ENCODE results near the gene JPH3.
A peak's percentile ranks its signal among the peaks of the same experiment; 100 is the strongest.
"Not testable (repeated sequence)": the region's sequence is repeated elsewhere in the genome, so short reads cannot be mapped to it uniquely, and the experiment has no call there.

JPH3 gene

DNA sequence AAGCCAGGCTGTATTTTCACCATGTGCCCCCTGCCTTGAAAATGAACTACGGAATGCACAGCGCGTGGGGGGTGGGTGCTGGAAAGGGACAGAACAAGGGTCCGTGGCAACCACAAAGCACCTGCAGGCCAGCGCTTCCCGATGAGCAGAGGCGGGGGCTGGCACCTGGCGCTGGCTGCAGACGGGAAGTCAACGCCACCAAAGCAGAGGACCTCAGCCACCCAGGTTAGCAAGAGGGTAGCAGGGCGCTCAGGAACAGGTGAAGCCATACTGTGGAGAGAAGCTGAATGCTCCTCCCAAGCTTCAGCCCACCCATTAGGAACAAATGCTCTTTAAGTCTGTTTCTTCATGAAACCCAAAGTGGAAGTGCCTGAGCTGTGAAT lies 98.8 kb downstream of the JPH3 start:
- no peak for DNase-seq

DNA sequence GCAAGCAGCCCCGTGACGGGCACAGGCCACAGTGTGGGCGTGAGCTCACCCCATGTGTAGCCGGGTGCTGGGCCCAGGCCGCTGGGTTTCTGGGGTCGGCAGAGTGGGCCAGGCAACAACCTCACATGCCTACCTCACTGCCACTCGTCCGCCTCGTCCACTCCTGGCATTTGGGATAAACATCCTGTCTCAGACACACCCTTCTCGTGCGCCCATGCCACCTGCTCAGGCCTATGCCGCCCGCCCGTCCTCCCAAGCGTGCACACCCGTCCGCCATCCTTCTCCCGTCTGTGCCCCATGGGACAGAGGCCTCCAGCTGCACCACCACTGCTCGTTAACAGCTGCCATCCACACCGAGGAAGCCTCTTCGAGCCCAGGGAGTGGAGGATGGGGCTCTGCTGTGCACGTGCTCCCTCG lies 99.2 kb downstream of the JPH3 start:
- no peak for DNase-seq

GRCh38 chr16:87702325-87702811 lies 100.1 kb downstream of the JPH3 start:
- DNase-seq: peak; percentile 14

DNA sequence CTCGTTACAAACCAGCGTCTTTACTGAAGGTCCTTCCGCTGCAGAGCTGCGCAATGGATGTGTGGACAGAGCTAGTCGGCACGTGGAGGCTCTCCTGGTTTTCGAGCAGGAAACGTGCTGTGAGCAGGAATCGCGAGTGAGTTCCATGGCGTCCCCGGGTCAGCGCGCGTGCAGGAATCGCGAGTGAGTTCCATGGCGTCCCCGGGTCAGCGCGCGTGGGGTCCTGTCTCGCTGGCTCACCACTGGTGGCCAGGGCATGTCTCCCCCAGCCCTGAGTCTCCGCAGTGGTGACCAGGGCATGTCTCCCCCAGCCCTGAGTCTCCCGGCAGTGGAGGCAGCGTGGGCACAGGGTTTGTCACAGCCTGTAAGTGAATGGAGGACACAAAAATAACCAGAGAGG lies 100.8 kb downstream of the JPH3 start:
- DNase-seq: no peak

DNA sequence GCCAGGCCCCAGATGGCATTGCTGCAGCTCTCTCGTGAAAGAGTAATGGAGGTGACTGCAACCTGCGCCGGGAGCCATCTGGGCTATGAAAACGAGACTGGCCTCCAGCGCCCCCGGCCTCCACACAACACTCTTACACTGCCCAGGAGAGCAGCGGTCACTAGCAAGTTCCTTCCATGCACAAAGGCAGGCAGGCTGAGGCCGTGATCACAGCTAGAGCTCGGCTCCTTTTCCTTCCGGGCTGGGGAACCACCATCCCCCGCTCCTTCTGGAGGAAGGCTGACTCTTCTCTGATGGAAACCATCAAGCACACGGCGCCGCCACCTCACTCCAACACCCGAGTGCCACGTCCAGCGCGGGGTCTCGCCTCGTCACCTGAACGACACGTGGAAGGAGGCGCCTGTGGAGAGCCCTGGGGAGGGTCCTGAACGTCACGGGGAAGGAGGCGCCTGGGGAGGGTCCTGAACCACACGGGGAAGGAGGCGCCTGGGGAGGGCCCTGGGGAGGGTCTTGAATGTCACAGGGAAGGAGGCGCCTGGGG lies 101.6 kb downstream of the JPH3 start:
- DNase-seq: no peak

DNA sequence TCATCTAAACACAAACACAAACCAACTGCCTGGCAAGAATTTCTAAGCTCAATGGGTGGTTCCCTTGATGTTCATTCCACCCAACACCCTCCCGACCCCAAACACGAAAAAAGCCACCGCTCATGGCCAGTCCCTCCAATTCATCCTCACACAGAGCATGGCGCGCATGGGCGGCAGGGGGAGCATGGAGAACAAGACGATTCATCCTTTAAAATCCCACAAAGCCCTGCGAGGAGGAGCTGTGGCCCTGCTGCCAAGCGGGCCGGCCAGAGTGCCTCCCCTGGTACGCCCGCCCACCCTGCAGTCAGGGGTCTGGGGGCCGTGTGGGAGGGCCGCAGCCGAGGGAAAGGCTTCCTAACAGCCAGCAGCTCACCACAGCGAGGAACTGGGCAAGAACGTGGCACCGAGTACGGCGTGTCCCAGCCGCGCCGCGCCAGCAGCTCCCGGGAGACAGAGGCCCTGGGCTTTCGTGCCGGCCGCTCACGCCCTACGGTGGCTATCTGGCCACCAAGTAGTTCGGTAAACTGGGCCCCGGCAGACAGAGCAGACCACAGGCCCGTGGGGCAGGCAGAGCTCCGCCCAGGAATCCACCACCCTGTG lies 102.5 kb downstream of the JPH3 start:
- DNase-seq: no peak

DNA sequence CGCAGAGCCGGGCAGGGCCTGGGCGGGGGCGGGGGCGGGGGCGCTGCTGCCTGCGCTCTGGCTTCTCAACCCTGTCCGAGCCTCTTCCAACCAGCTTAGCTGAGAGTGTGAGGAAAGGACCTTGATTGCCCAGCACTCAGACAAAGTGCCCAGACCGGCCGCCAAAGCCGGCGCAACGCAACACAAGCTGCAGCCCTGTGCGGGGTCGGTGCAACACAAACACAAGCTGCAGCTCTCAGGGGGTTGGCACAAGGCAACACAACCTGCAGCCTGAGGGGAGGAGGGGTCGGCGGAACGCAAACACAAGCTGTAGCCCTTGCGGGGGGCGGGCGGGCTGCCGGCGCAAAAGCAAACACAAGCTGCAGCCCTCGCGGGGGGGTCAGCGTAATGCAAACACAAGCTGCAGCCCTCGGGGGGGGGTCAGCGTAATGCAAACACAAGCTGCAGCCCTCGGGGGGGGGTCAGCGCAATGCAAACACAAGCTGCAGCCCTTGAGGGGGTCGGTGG lies 103.5 kb downstream of the JPH3 start:
- no peak for DNase-seq

DNA sequence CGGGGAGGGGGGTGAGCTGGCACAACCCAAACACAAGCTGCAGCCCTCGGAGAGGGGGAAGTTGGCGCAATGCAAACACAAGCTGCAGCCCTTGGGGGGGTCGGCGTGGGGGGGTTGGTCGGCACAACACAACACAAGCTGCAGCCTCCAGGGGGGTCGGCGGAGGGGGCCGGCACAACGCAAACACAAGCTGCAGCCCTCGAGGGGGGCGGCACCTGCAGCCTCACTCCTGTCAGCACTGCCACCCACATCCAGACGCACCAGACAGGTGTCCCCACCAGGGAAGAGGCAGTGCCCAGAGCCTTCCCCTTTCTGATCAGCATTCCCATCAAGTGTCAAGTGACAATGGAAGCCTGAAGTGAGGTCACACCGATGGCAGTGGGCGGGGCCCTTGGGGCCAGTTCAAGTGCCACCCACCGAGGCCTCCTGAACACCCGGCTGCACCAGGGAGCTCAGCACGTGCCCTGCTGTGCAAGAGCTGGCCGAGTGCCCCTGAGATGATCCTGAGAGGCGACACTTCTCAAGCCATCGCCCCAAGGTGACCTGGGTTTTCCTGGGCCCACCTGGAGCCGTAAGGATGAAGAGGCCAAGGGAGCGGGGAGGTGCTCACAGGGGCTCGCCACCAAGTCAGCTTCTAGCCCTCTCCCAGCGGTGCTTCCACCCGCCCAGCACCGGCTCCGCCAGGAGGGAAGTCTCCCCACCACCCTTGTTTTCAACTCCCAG lies 104.1 kb downstream of the JPH3 start:
- no peak for DNase-seq

DNA sequence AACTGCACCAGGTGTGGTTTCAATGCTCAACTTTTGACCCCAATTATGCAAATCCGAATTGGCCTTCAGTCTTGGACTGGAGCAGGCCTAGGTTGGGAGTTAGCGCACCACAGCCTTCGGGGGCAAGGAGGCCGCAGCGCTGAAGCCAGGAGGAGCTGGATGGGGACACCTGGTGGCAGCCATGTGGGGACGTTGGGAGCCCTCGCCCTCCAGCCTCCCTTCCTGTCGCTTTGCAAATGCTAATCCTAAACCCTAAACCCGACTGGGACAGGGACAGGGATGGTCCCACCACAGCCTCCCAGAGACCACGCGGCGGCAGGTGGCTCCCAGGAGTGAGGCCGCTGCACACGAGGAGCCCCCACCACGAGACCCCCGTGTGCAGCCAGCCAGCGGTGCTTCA lies 104.8 kb downstream of the JPH3 start:
- DNase-seq: no peak

GRCh38 chr16:87707714-87708580 lies 105.6 kb downstream of the JPH3 start:
- DNase-seq: no peak

- DNase-seq: no peak
Observed at GRCh38 chr16:87708881-87709638, 106.8 kb downstream of the JPH3 start.

DNA sequence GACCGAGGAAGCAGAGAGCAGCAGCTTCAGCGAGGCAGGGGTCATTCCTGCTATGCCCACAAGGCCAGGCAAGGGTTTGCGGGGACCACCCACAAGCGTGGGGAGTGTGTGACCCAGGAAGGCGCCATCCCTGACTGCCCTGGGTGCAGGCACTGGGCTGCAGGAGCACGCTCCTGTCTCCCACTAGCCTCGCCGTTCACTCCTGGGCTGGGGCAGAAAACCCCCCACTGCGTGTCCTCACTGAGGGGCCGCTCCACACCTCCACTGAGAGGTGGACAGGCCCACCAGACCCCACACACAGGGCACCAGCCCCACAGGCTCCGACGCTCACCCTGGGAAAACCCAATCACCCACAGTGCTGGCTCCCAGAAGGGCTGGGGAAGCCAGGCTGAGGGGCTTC lies 107.4 kb downstream of the JPH3 start:
- DNase-seq: no peak

- no peak for DNase-seq
Observed at GRCh38 chr16:87710887-87711286, 108.6 kb downstream of the JPH3 start.

DNA sequence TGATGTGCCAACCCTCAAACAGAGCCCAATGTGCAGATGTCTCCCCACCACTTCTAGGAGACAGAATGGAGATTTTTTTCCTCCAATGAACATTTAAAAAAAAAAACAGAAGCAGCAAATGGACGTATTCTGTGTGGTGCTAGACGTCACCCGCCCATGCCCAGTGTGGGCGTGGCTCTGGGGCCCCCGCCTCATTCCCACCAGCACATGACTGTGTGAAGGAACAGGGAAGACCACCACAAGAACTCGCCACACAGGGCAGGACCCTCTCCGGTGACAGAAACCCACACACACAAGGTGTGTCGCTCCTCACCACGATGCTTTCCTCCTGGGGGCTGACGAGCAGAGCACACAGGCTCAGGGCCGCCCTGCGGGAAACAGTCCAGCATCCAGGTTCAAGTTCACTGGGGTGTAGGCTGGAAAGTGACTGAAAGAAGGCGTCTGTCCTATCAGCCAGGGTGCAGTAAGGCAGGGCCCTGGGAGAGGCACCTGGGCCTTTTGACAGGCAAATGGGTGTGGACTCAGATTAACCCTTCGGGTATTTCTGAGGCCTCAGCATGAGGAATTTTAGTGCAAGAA lies 110.0 kb downstream of the JPH3 start:
- no peak for DNase-seq

GRCh38 chr16:87713451-87714229 lies 111.3 kb downstream of the JPH3 start:
- DNase-seq: peak; percentile 56

DNA sequence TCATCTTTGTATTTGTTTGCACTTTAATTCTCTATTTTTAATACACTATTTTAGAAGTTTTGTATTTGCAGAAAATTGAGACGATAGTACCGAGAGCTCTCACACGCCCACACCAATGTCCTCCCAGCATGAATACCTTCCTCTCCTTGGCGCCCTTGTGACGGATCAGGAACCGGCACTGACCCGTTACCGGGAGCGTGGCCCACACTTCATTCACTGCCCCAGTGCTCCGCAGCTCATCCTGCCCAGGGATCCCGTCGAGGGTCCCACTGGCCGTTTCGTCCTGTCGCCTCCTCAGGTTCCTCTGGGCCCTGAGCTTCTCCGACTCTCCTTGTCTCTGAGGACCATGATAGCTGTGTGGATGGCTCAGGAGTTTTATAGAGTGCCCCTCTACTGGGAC lies 112.9 kb downstream of the JPH3 start:
- DNase-seq: no peak

GRCh38 chr16:87715658-87716057 lies 113.3 kb downstream of the JPH3 start:
- no peak for DNase-seq

GRCh38 chr16:87718831-87719230 lies 116.5 kb downstream of the JPH3 start:
- not testable (repeated sequence) for DNase-seq

GRCh38 chr16:87720446-87720845 lies 118.1 kb downstream of the JPH3 start:
- DNase-seq: no peak

GRCh38 chr16:87721622-87722585 lies 119.6 kb downstream of the JPH3 start:
- DNase-seq: no peak
